C4-2B (cell line): Measurements from ENCODE around the gene GLI1.

Source experiments
- ZFX ChIP-seq: fragments of 450-650 bp; IDR thresholded peaks from 2 replicates; pipeline ENCODE4 v1.6.1; 2017
- TF ChIP-seq, protein P1 (sequence below): fragments of 450-650 bp; conservative IDR thresholded peaks from 2 replicates; pipeline ENCODE4 v1.5.1; 2017; ENCODE audit warnings: mild to moderate bottlenecking

DNA sequence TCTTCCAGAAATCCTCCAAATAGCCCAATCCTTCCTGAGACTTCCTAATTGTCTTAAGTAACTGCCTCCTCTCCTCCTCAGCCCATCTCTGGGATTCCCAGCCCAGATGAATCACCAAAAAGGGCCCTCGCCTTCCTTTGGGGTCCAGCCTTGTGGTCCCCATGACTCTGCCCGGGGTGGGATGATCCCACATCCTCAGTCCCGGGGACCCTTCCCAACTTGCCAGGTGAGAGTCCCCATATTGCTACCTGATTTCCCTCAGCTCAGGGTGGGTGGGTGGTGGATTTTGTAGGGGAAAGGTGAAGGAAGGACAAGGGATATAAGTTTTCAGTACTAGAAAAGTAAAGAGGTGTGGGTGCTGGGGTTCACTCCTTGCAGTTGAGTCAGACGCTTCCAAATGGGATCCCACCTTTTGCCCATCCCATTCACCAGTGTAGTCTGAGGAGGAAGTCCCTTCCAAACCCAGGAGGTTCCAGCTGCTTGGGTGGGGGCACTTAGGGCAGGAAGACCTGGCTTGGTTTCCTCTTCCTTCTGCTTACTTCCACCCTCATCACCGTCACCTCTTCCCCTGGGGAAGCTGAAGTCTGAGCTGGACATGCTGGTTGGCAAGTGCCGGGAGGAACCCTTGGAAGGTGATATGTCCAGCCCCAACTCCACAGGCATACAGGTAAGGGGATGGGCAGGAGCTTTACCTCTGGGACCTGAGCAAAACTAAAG lies 5.6 kb downstream of the GLI1 start:
- TF ChIP-seq, protein P1, sequence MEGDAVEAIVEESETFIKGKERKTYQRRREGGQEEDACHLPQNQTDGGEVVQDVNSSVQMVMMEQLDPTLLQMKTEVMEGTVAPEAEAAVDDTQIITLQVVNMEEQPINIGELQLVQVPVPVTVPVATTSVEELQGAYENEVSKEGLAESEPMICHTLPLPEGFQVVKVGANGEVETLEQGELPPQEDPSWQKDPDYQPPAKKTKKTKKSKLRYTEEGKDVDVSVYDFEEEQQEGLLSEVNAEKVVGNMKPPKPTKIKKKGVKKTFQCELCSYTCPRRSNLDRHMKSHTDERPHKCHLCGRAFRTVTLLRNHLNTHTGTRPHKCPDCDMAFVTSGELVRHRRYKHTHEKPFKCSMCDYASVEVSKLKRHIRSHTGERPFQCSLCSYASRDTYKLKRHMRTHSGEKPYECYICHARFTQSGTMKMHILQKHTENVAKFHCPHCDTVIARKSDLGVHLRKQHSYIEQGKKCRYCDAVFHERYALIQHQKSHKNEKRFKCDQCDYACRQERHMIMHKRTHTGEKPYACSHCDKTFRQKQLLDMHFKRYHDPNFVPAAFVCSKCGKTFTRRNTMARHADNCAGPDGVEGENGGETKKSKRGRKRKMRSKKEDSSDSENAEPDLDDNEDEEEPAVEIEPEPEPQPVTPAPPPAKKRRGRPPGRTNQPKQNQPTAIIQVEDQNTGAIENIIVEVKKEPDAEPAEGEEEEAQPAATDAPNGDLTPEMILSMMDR, result no peak
- no peak for TF ChIP-seq ZFX
